LNCaP clone FGC (cell line): ENCODE measurements around the gene CFAP45.

Source experiments
- DNase-seq: peaks from one replicate; pipeline ENCODE4 v3.0.0-alpha.2; 2011; ENCODE audit warnings: low read depth
- H3K4me3 ChIP-seq: 2 replicates; pipeline ENCODE4 v1.5.1; 2011; ENCODE audit warnings: mild to moderate bottlenecking, low read depth, low read length, control low read depth
- TF ChIP-seq, protein P1 (sequence below): IDR thresholded peaks from 2 replicates; pipeline ENCODE4 v1.5.1; 2012; ENCODE audit warnings: mild to moderate bottlenecking; ENCODE audit not compliant: control insufficient read depth, insufficient read depth; ENCODE audit errors: extremely low read depth

The CFAP45 gene

DNA sequence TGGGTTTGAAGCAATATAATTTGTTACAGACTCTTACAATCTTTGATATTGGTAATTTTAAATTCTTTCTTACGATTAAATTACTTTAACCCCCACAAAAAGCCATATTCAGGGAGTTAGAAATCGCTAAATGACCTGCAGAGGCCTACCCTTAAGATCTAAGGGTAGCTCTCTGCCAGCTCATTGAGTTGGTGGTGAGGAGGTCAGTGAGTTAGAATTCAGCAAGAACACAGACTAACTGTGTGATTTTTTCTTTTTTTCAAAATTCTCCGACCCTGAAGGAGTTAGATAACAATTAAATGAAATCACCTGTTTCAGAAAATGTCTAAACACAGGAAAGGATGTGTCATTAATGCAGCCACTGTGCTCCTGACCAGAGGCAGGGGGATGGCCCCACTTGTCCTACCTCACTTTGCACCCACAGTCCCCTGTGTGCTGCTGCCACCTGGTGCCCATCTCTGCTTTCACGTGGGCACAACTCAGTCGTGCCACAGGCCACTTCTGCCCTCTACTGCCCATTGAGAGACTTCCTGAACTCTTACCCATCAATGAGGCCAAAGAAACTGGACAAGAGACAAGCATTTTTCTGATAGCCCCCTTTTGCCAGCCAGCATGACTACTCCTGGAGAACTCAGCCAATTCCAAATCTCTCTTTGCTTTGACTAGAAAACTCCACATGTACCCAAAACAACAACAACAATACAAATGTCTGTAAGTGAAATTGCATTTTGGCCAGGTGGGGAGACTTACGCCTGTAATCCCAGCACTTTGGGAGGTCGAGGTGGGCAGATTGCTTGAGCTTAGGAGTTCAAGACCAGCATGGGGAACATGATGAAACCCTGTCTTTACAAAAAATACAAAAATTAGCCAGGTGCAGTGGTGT, 8.4 kb downstream of the CFAP45 start:
- DNase-seq, result peak; percentile 71
- no peak overlapping the region for H3K4me3 ChIP-seq
- TF ChIP-seq, protein P1, sequence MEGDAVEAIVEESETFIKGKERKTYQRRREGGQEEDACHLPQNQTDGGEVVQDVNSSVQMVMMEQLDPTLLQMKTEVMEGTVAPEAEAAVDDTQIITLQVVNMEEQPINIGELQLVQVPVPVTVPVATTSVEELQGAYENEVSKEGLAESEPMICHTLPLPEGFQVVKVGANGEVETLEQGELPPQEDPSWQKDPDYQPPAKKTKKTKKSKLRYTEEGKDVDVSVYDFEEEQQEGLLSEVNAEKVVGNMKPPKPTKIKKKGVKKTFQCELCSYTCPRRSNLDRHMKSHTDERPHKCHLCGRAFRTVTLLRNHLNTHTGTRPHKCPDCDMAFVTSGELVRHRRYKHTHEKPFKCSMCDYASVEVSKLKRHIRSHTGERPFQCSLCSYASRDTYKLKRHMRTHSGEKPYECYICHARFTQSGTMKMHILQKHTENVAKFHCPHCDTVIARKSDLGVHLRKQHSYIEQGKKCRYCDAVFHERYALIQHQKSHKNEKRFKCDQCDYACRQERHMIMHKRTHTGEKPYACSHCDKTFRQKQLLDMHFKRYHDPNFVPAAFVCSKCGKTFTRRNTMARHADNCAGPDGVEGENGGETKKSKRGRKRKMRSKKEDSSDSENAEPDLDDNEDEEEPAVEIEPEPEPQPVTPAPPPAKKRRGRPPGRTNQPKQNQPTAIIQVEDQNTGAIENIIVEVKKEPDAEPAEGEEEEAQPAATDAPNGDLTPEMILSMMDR, result peak; percentile 100

DNA sequence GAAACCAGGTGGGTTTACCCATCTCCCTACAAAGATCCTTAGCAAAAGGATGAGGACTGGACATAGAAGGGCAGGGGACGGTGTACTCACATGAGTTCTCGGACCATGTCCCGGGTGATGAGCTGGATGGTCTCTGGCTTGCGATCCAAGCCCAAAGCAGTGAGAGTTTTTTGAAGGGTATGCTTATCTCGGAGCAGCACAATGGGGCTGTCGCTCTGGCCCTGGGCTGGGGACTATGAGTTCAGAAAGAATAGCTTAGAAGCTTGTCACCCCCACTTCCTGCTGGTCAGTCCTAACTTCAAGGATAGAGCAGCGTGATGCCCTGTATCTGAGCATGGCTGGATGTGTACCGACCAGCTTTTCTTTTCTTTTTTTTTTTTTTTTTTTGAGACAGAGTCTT, 9.6 kb downstream of the CFAP45 start:
- TF ChIP-seq, protein P1, result no peak
- DNase-seq, result no peak
- H3K4me3 ChIP-seq, result no peak overlapping the region

DNA sequence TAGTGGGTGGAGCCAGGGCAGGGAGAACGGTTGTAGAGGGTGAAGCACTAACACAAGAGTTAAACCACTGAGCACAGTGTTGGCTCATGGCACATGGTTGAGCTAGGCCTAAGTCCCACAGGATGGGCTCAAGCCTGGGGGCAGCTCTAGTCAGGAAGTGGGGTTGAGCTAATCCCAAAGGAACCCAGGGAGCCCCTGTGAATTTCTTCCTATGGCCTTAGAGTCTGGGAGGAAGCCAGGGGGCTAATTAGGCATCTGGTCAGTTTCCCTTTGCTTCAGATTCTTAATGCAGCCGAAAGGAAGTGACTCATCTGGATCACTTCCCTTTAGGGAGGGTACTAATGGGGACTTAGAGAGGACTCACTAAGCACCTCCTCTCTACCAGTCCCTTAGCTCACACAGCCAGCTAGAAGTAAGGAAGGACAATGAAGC, 10.1 kb downstream of the CFAP45 start:
- no peak overlapping the region for H3K4me3 ChIP-seq
- no peak for DNase-seq
- TF ChIP-seq, protein P1, result no peak

DNA sequence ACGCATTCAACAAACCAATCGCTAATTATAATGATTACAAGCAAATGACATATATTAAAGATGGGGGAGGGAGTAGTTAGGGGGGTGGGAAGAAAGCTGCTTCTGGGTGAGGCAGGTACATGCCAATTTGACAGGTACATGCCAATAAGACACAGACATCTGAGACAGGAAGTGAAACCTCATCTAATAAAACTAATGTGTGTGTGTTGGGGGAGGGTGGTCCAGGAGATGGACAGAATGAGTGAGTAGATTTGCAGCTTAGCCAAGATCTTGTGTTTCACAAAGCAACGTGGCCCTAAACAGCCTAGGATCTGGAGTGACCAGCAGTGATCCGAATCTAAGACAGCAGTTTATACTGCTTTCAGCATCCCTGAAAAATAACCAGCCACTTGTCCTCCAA, 10.8 kb downstream of the CFAP45 start:
- no peak overlapping the region for H3K4me3 ChIP-seq
- TF ChIP-seq, protein P1, result no peak
- DNase-seq, result no peak

DNA sequence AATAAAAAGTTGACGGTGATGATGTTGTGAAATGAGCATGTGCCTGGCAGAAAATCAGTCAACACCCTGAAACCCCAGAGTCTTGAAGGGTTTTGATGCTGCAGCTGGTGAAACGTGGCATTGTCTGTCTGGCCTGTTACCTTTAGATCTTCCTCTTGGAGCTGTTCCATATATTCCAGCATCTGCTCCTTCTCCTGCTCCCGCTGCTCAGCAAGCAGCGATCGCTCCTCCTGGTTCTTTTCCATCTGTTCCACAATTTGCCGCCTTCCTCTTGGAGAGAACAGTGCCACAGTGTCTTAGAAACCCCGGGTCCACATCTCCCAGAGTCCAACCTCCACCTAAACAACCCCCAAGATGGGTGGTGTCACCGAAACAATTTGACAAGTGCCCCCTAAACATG, 15.7 kb downstream of the CFAP45 start:
- no peak overlapping the region for H3K4me3 ChIP-seq
- TF ChIP-seq, protein P1, result no peak
- DNase-seq, result no peak

DNA sequence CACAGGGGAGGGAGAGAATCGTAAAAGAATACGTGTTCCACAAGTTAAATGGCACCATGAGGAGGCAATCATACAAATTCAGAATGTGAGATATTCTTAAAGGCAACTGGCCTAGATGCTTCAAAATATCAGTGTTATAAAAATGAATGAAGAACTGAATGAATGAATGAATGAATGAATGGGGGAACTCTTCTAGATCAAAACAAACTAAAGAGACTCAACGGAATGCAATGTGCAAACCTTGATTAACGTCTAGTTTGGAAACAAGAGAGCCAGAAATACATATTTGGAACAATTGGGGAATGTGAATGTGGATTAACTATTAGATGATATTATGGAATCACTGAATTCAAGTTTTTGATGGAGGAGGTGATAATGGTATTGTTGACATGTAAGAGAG, 16.8 kb downstream of the CFAP45 start:
- no peak for DNase-seq
- TF ChIP-seq, protein P1, result no peak
- H3K4me3 ChIP-seq, result no peak overlapping the region

DNA sequence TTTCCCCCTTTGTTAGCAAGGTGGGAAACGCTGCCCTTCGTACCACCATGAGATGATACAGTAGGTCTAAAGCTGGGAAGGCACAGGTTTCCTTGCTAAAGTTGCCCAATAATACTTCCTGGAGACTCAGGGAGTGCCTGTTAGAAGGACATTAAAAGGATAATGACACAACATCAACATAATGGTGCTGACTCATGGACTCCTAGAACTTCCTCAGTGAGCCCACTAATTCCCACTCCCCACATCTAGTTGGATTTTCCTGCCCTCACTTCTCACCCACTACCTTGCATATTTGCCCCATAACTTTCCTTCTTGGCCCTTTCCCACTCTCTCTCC, 17.5 kb downstream of the CFAP45 start:
- no peak overlapping the region for H3K4me3 ChIP-seq

More for the DNA sequence above, 17.5 kb downstream of the CFAP45 start:
- no peak for DNase-seq
- TF ChIP-seq, protein P1, result no peak
